22Rv1 (cell line): ENCODE results near the gene LXN.

Experiments used
- CTCF ChIP-seq: fragments of 450-650 bp; IDR thresholded peaks from 2 replicates; pipeline ENCODE4 v1.5.1; 2017; ENCODE audit warnings: mild to moderate bottlenecking
- ZFX ChIP-seq: fragments of 450-650 bp; IDR thresholded peaks from 2 replicates; pipeline ENCODE4 v1.6.1; 2017; ENCODE audit warnings: antibody characterized with exemption, borderline replicate concordance

GRCh38 chr3:158660711-158661110, 11.7 kb downstream of the LXN start:
- TF ChIP-seq CTCF (no peak), ZFX (no peak)
